ENCODE data around the gene BUD31. TPM values are rescaled to one million over a fixed set of nuclear protein-coding genes. Genes with fewer than 3 reads are reported as not detected.

Gene BUD31
- total RNA-seq, 2 experiments from 2014 or later: 100 to 118 TPM

DNA sequence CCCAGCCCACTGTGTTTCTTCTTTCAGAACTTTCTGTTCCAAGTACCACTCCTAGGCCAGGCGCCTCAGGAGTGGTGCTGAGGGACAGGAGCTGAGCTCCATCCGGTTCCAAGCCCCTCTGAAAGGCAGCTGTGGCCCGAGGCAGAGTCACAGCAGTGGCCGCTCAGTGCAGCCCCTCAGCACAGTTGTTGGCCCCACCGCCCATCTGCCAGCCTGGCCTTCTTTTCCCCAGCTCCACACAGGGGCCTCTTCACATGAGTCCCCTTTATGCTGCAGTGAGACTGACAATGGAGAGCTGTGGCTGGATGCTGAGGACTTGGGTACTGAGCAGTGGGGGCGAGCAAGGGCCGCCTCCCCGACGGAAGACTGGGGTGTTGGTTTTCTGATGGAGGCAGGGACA lies 9.5 kb downstream of the BUD31 start:
- Histone ChIP-seq H3K79me2 (ENCODE audit: insufficient read depth, low read depth, low read length) (no peaks in the 10 kb centered on the region), H3K9me3 (ENCODE audit: low read length) (no peaks in the 10 kb centered on the region), H3K4me2 (ENCODE audit: low read length) (no peak overlapping the region), H3K9me2 (ENCODE audit: insufficient read depth, low read length) (no peaks in the 10 kb centered on the region), H2AFZ (ENCODE audit: low read length) (no peak overlapping the region), H4K20me1 (ENCODE audit: insufficient read depth, low read length) (no peaks in the 10 kb centered on the region), H3K36me3 (ENCODE audit: insufficient read depth, low read length) (peaks cover 96% of the 10 kb centered on the region), H3K4me3 (ENCODE audit: low read depth, low read length, poor library complexity, severe bottlenecking) (no peak overlapping the region), H3K27ac (ENCODE audit: low read depth, low read length, poor library complexity, severe bottlenecking) (no peak overlapping the region), H3K4me1 (ENCODE audit: insufficient read depth, low read length, poor library complexity, severe bottlenecking) (no peaks in the 10 kb centered on the region)
- ChIA-PET CTCF (ENCODE audit: unreplicated experiment) (no interaction called here), POLR2A (no interaction called here)
- DNase-seq (ENCODE audit: low spot score): no peak
- intact Hi-C loops (cut with micrococcal nuclease; ENCODE audit: unreplicated experiment): no loop called here
- BruUV-seq (replicated peaks): no TSS peak
- TF ChIP-seq, protein P1, sequence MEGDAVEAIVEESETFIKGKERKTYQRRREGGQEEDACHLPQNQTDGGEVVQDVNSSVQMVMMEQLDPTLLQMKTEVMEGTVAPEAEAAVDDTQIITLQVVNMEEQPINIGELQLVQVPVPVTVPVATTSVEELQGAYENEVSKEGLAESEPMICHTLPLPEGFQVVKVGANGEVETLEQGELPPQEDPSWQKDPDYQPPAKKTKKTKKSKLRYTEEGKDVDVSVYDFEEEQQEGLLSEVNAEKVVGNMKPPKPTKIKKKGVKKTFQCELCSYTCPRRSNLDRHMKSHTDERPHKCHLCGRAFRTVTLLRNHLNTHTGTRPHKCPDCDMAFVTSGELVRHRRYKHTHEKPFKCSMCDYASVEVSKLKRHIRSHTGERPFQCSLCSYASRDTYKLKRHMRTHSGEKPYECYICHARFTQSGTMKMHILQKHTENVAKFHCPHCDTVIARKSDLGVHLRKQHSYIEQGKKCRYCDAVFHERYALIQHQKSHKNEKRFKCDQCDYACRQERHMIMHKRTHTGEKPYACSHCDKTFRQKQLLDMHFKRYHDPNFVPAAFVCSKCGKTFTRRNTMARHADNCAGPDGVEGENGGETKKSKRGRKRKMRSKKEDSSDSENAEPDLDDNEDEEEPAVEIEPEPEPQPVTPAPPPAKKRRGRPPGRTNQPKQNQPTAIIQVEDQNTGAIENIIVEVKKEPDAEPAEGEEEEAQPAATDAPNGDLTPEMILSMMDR (conservative IDR thresholded peaks at IDR 0.05; ENCODE audit: low read length): no peak
- TF ChIP-seq EZH2phosphoT487 (IDR thresholded peaks at IDR 0.05; ENCODE audit: borderline replicate concordance, low read depth, low read length): no peak

DNA sequence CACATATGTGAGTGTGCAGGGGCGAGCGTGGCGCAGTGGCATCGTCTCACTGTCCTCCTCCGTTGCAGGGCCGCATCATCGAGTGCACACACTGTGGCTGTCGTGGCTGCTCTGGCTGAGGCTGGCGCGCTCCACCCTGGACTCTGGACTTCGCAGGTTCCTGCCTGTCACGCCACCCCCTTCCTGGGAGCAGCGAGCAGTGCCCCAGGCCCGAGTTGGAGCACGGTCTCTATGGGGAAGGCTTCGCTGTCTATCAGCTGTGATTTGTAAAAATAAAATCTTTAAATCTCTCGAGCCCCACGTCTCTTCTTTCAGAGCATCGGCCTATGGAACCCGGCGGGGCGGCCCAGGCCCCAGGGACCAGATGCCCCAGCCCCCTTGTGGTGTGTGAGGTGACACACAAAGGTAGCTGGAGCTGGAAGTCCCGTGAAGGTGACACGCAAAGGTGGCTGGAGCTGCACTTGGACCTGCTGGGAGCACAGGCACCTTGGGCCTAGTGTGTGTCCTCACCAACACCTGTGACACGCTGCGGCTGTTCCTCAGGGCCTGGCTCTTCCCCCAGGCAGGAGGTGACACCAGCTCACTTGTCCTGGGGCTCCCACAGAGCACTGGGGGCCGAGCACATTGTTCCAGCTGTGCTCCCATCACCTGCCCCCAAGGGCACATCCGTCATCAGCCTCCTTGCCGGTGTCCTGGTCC lies 10.7 kb downstream of the BUD31 start:
- DNase-seq (ENCODE audit: low spot score): no peak
- H3K4me3 ChIP-seq (ENCODE audit: low read depth, low read length, poor library complexity, severe bottlenecking): no peak overlapping the region
- no peaks in the 10 kb centered on the region for H3K9me2 ChIP-seq (ENCODE audit: insufficient read depth, low read length)
- ChIA-PET CTCF (ENCODE audit: unreplicated experiment) (no interaction called here), POLR2A (interaction anchor here (1.2 kb wide), 1 partner anchor 10 kb away, joined by 4 read pairs; no protein-coding TSS in a partner anchor)
- TF ChIP-seq, protein P1 (conservative IDR thresholded peaks at IDR 0.05; ENCODE audit: low read length): no peak
- TF ChIP-seq EZH2phosphoT487 (IDR thresholded peaks at IDR 0.05; ENCODE audit: borderline replicate concordance, low read depth, low read length): no peak
- H4K20me1 ChIP-seq (ENCODE audit: insufficient read depth, low read length): no peaks in the 10 kb centered on the region
- H3K9me3 ChIP-seq (ENCODE audit: low read length): no peaks in the 10 kb centered on the region
- H3K4me2 ChIP-seq (ENCODE audit: low read length): no peak overlapping the region
- no peak overlapping the region for H3K27ac ChIP-seq (ENCODE audit: low read depth, low read length, poor library complexity, severe bottlenecking)
- no peaks in the 10 kb centered on the region for H3K79me2 ChIP-seq (ENCODE audit: insufficient read depth, low read depth, low read length)
- H3K4me1 ChIP-seq (ENCODE audit: insufficient read depth, low read length, poor library complexity, severe bottlenecking): no peaks in the 10 kb centered on the region
- H3K36me3 ChIP-seq (ENCODE audit: insufficient read depth, low read length): peaks cover 98% of the 10 kb centered on the region
- no peak overlapping the region for H2AFZ ChIP-seq (ENCODE audit: low read length)
- intact Hi-C loops (cut with micrococcal nuclease; ENCODE audit: unreplicated experiment): no loop called here
- BruUV-seq (replicated peaks): no TSS peak

DNA sequence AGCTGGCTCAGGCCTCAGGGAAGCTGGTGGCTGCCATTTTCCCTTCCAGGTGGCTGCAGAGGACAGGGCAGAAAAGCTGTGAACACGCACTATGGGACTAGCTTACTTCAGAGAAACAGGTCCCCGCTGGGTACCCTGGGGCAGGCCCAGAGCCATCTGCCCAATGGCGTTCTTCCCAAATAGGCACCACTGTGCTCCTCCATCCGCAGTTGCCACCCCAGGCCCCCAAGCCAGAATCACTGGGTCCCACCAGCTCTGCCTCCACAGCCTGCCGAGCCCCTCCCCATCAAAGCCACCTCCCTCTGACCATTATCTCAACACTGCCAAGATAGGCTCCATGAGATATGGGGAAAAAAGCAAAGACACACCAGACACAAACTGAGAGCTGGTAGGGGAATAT lies 11.4 kb downstream of the BUD31 start:
- Histone ChIP-seq H3K36me3 (ENCODE audit: insufficient read depth, low read length) (peaks cover 96% of the 10 kb centered on the region), H3K4me2 (ENCODE audit: low read length) (no peak overlapping the region), H4K20me1 (ENCODE audit: insufficient read depth, low read length) (no peaks in the 10 kb centered on the region), H3K4me1 (ENCODE audit: insufficient read depth, low read length, poor library complexity, severe bottlenecking) (no peaks in the 10 kb centered on the region), H3K79me2 (ENCODE audit: insufficient read depth, low read depth, low read length) (no peaks in the 10 kb centered on the region), H3K27ac (ENCODE audit: low read depth, low read length, poor library complexity, severe bottlenecking) (no peak overlapping the region), H3K9me3 (ENCODE audit: low read length) (no peaks in the 10 kb centered on the region), H3K9me2 (ENCODE audit: insufficient read depth, low read length) (no peaks in the 10 kb centered on the region), H3K4me3 (ENCODE audit: low read depth, low read length, poor library complexity, severe bottlenecking) (no peak overlapping the region), H2AFZ (ENCODE audit: low read length) (no peak overlapping the region)
- ChIA-PET POLR2A (interaction anchor here (0.6 to 1.3 kb wide), 3 partner anchors 10 to 51 kb away, joined by 3 to 8 read pairs (median 4); no protein-coding TSS in a partner anchor), CTCF (ENCODE audit: unreplicated experiment) (no interaction called here)
- BruUV-seq (replicated peaks): no TSS peak
- TF ChIP-seq, protein P1 (conservative IDR thresholded peaks at IDR 0.05; ENCODE audit: low read length): no peak
- TF ChIP-seq EZH2phosphoT487 (IDR thresholded peaks at IDR 0.05; ENCODE audit: borderline replicate concordance, low read depth, low read length): no peak
- DNase-seq (ENCODE audit: low spot score): no peak
- intact Hi-C loops (cut with micrococcal nuclease; ENCODE audit: unreplicated experiment): no loop called here
